H1 (cell line): ENCODE measurements around the gene XDH. TPM values are rescaled to one million over a fixed set of nuclear protein-coding genes. Genes with fewer than 3 reads are reported as not detected.
A peak's percentile ranks its signal among the peaks of the same experiment; 100 is the strongest.

Experiments used
- CTCF ChIA-PET: fragments of 300-600 bp; sonication (Branson Sonifier 250); formaldehyde crosslinking; loops from one replicate; lab custom pipeline; 2021; ENCODE audit not compliant: partially characterized antibody; lab: Charles Lee
- POLR2A ChIA-PET: fragments of 300-600 bp; sonication (Branson Sonifier 250); formaldehyde crosslinking; loops from one replicate; lab custom pipeline; 2021; ENCODE audit warnings: inconsistent platforms; ENCODE audit not compliant: partially characterized antibody; lab: Charles Lee
- DNase-seq, 2 experiments: peaks; one replicate each; pipeline versions ENCODE4 v3.0.0 to v3.0.0-alpha.2; 2010 to 2022; ENCODE audit warnings: low spot score in 2 of 2, low read depth in 1 of 2, mixed read lengths in 1 of 2
- FAIRE-seq: peaks from 2 replicates; lab custom pipeline; 2011; peaks lifted over from hg19 to GRCh38; lab: Jason Lieb, UNC
- H2AFZ ChIP-seq: 2 replicates; pipeline ENCODE4 v1.8.1; 2012; ENCODE audit warnings: low read length, inconsistent platforms
- H2AK5ac ChIP-seq: 2 replicates; pipeline ENCODE4 v1.6.1; 2013; ENCODE audit warnings: low read depth, low read length
- H2BK120ac ChIP-seq: replicated peaks from 2 replicates; pipeline ENCODE3; 2013; ENCODE audit warnings: low read depth, low read length, inconsistent platforms
- H2BK12ac ChIP-seq: 2 replicates; pipeline ENCODE4 v1.6.1; 2013; ENCODE audit warnings: low read depth, low read length
- H2BK15ac ChIP-seq: 2 replicates; pipeline ENCODE4 v1.6.1; 2013; ENCODE audit warnings: low read length
- H2BK20ac ChIP-seq: 2 replicates; pipeline ENCODE4 v1.6.1; 2013; ENCODE audit warnings: low read length
- H2BK5ac ChIP-seq: 2 replicates; pipeline ENCODE4 v1.6.1; 2013; ENCODE audit warnings: low read depth, low read length
- H3K14ac ChIP-seq: 2 replicates; pipeline ENCODE4 v1.6.1; 2013; ENCODE audit warnings: inconsistent platforms; ENCODE audit not compliant: insufficient read length
- H3K18ac ChIP-seq: 2 replicates; pipeline ENCODE4 v1.6.1; 2013; ENCODE audit warnings: low read length; ENCODE audit errors: extremely low read depth
- H3K23ac ChIP-seq: 2 replicates; pipeline ENCODE4 v1.6.1; 2013; ENCODE audit warnings: inconsistent platforms; ENCODE audit not compliant: insufficient read length
- H3K23me2 ChIP-seq: 2 replicates; pipeline ENCODE4 v1.6.1; 2013; ENCODE audit warnings: low read depth, low read length
- H3K27ac ChIP-seq: 2 replicates; pipeline ENCODE4 v1.6.1; 2011; ENCODE audit warnings: low read depth, low read length, inconsistent platforms
- H3K27me3 ChIP-seq, 4 experiments: replicated peaks in 1 of 4; 1 replicate in 1 of 4; 2 replicates in 3 of 4; pipeline versions ENCODE4 v1.6.1 to v1.8.1; 2011 to 2013; ENCODE audit warnings: low read length in 3 of 4, mild to moderate bottlenecking in 3 of 4, inconsistent platforms in 2 of 4, mixed read lengths in 2 of 4, moderate library complexity in 1 of 4; ENCODE audit not compliant: control insufficient read depth in 3 of 4, insufficient read depth in 3 of 4; ENCODE audit errors: extremely low read depth in 1 of 4
- H3K36me3 ChIP-seq, 4 experiments: 2 replicates each; pipeline versions ENCODE4 v1.6.1 to v1.8.1; 2011 to 2013; ENCODE audit warnings: mild to moderate bottlenecking in 4 of 4, low read length in 3 of 4, moderate library complexity in 2 of 4, control low read depth in 1 of 4, inconsistent platforms in 1 of 4; ENCODE audit not compliant: insufficient read depth in 4 of 4, control insufficient read depth in 2 of 4
- H3K4ac ChIP-seq: replicated peaks from 2 replicates; pipeline ENCODE3; 2013; ENCODE audit warnings: low read length, low read depth, mixed read lengths, inconsistent platforms; ENCODE audit not compliant: insufficient read length
- H3K4me1 ChIP-seq, 4 experiments: replicated peaks in 1 of 4; 1 replicate in 1 of 4; 2 replicates in 3 of 4; pipeline versions ENCODE4 v1.6.1 to v1.8.1; 2011 to 2013; ENCODE audit warnings: low read length in 3 of 4, inconsistent platforms in 2 of 4, mixed read lengths in 1 of 4; ENCODE audit not compliant: insufficient read depth in 4 of 4, control insufficient read depth in 3 of 4
- H3K4me2 ChIP-seq, 2 experiments: 2 replicates each; pipeline versions ENCODE4 v1.6.1 to v1.8.1; 2011 to 2013; ENCODE audit warnings: low read depth in 2 of 2, low read length in 2 of 2, control low read depth in 1 of 2, inconsistent platforms in 1 of 2, mild to moderate bottlenecking in 1 of 2; ENCODE audit not compliant: insufficient read depth in 1 of 2
- H3K4me3 ChIP-seq, 4 experiments: fragments of 200-600, 300-600 bp in 1 of 4; sonication (generic), shearing (Covaris generic), sonication (Bioruptor Twin) in 1 of 4; 2 replicates each; pipeline versions ENCODE4 v1.5.1 to v1.8.1; 2011 to 2016; ENCODE audit warnings: low read length in 4 of 4, low read depth in 3 of 4, control low read depth in 2 of 4, inconsistent platforms in 2 of 4, mild to moderate bottlenecking in 2 of 4, mixed read lengths in 1 of 4, moderate library complexity in 1 of 4; ENCODE audit not compliant: insufficient read depth in 2 of 4; ENCODE audit errors: extremely low read depth in 1 of 4
- H3K56ac ChIP-seq: replicated peaks from 2 replicates; pipeline ENCODE3; 2013; ENCODE audit warnings: low read depth, mild to moderate bottlenecking, mixed read lengths, low read length, inconsistent platforms; ENCODE audit not compliant: insufficient read length
- H3K79me1 ChIP-seq: 2 replicates; pipeline ENCODE4 v1.6.1; 2013; ENCODE audit warnings: low read depth, low read length, control low read depth
- H3K79me2 ChIP-seq, 2 experiments: 2 replicates each; pipeline versions ENCODE4 v1.6.1 to v1.8.1; 2012 to 2013; ENCODE audit warnings: low read length in 2 of 2, mild to moderate bottlenecking in 2 of 2, inconsistent platforms in 1 of 2; ENCODE audit not compliant: insufficient read depth in 2 of 2, control insufficient read depth in 1 of 2
- H3K9ac ChIP-seq, 4 experiments: replicated peaks in 1 of 4; 1 replicate in 1 of 4; 2 replicates in 3 of 4; pipeline versions ENCODE4 v1.6.1 to v1.8.1; 2011 to 2013; ENCODE audit warnings: low read depth in 3 of 4, low read length in 3 of 4, control low read depth in 2 of 4, mild to moderate bottlenecking in 2 of 4, moderate library complexity in 2 of 4, inconsistent platforms in 1 of 4; ENCODE audit errors: extremely low read depth in 1 of 4
- H3K9me3 ChIP-seq, 2 experiments: 2 replicates each; pipeline versions ENCODE4 v1.6.1 to v1.8.1; 2012 to 2013; ENCODE audit warnings: mild to moderate bottlenecking in 2 of 2, moderate library complexity in 2 of 2, control low read depth in 1 of 2, inconsistent platforms in 1 of 2, low read depth in 1 of 2, low read length in 1 of 2, mixed read lengths in 1 of 2; ENCODE audit not compliant: insufficient read depth in 2 of 2
- H4K20me1 ChIP-seq, 2 experiments: replicated peaks in 1 of 2; 2 replicates each; pipeline versions ENCODE3 to v1.8.1; 2011 to 2013; ENCODE audit warnings: inconsistent platforms in 2 of 2, low read length in 2 of 2, mild to moderate bottlenecking in 1 of 2; ENCODE audit not compliant: insufficient read depth in 2 of 2, control insufficient read depth in 1 of 2
- H4K5ac ChIP-seq: 2 replicates; pipeline ENCODE4 v1.6.1; 2013; ENCODE audit warnings: low read length, low read depth, mixed read lengths, inconsistent platforms; ENCODE audit not compliant: insufficient read length
- H4K8ac ChIP-seq: 2 replicates; pipeline ENCODE4 v1.8.0; 2013; ENCODE audit warnings: mild to moderate bottlenecking, moderate library complexity, low read length, inconsistent platforms; ENCODE audit not compliant: insufficient read depth; ENCODE audit errors: extremely low read depth
- H4K91ac ChIP-seq: replicated peaks from 2 replicates; pipeline ENCODE3; 2013; ENCODE audit warnings: low read length, mixed read lengths, inconsistent platforms; ENCODE audit not compliant: insufficient read length
- CHD2 ChIP-seq: IDR thresholded peaks from 2 replicates; pipeline ENCODE4 v1.6.1; 2012; ENCODE audit warnings: low read length, improper control_type of control experiment
- RAD21 ChIP-seq, 2 experiments: IDR thresholded peaks in 1 of 2; conservative IDR thresholded peaks in 1 of 2; 2 replicates each; pipeline ENCODE4 v1.6.1; 2011; ENCODE audit warnings: low read depth in 2 of 2, low read length in 2 of 2, improper control_type of control experiment in 1 of 2, inconsistent platforms in 1 of 2, mild to moderate bottlenecking in 1 of 2, moderate library complexity in 1 of 2
- WGBS, 2 experiments: shearing (Covaris generic) in 1 of 2; methylation state at CpG; one replicate each; pipeline versions ENCODE4 v1.1.6 to v1.1.7; 2013 to 2015; ENCODE audit warnings: low lambda C conversion rate in 2 of 2, mixed read lengths in 2 of 2, inconsistent platforms in 1 of 2, low coverage in 1 of 2, missing lambda C conversion rate in 1 of 2; ENCODE audit not compliant: insufficient replicate concordance in 2 of 2, insufficient coverage in 1 of 2, insufficient read length in 1 of 2; ENCODE audit errors: extremely low coverage in 1 of 2, missing lambda C conversion rate in 1 of 2; 5-methylcytosine and 5-hydroxymethylcytosine counted together
- polyA plus RNA-seq, 7 experiments: library from polyadenylated mRNA; depleted of rRNA in 3 of 7; stranded (reverse) in 5 of 7; unstranded in 2 of 7; fragments of >200 nt in 5 of 7; fragments of 200-250 nt in 2 of 7; gene quantifications; 1 replicate in 5 of 7; 2 replicates in 1 of 7; 4 replicates in 1 of 7; pipeline versions ENCODE4 v1.2.1 to v1.2.3, GENCODE V29; 2011 to 2013; ENCODE audit warnings: missing spikeins in 2 of 7, mixed read lengths in 2 of 7
- total RNA-seq: library from RNA; stranded (reverse); fragmentation: NEBNext Ultra II Directional; extraction: Animal tissue kit (Norgen Biotek cat#: 25700); gene quantifications from 2 replicates; pipeline ENCODE4 v1.2.1, GENCODE V29; 2021
- TF ChIP-seq, protein P1 (sequence below), 3 experiments: IDR thresholded peaks; 1 replicate in 2 of 3; 2 replicates in 1 of 3; pipeline versions ENCODE4 v1.5.1 to v1.6.1; 2011; ENCODE audit warnings: low read length in 3 of 3, mild to moderate bottlenecking in 3 of 3, inconsistent platforms in 2 of 3, low read depth in 1 of 3, moderate library complexity in 1 of 3; ENCODE audit not compliant: insufficient read depth in 1 of 3; ENCODE audit errors: control extremely low read depth in 1 of 3

XDH gene
- total and polyA plus RNA-seq, 2 of the 8 experiments (the other 6 are each of a cell fraction or from before 2014, with no cell fraction given): 0.68 to 1.2 TPM

DNA sequence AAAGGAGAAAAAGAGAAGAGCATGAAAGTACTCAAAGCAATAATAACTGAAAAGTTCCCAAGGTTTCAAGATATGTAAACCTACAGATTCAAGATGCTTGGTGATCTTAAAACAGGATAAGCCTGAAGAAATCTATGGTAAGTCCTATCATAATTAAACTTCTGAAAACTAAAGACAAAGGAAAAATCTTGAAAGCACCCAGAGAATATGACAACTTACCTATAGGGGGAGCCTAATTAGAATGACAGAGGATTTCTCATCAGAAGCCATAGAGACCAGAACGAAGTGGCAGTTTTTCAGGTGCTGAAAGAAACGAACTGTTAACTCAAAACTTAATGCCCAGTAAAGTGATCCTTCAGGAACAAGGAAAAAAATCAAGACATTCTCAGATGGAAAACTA, 59.7 kb downstream of the XDH start:
- WGBS, 2 experiments: 52% methylated on average over 2 of the region's 2 CpGs; no CpG with 5 or more reads in 1 of the 2 experiments
- no peak overlapping the region for H3K9ac ChIP-seq
- DNase-seq (no peak), FAIRE-seq (no peak)
- no peak overlapping the region for H3K18ac ChIP-seq
- no peak overlapping the region for H4K91ac ChIP-seq
- no peaks in the 10 kb centered on the region for H3K36me3 ChIP-seq
- no peak overlapping the region for H2BK15ac ChIP-seq
- H2BK20ac ChIP-seq: no peak overlapping the region
- H3K23me2 ChIP-seq: no peaks in the 10 kb centered on the region
- no peak overlapping the region for H2AFZ ChIP-seq
- H3K14ac ChIP-seq: no peak overlapping the region
- H3K79me1 ChIP-seq: no peaks in the 10 kb centered on the region
- H4K8ac ChIP-seq: no peak overlapping the region
- no peak overlapping the region for H2AK5ac ChIP-seq
- ChIA-PET POLR2A (interaction anchor here (1.0 kb wide), 1 partner anchor 47 kb away, joined by 3 read pairs; no protein-coding TSS in a partner anchor), CTCF (interaction anchor here (0.6 to 2.4 kb wide), 8 partner anchors 12 to 415 kb away, joined by 3 to 18 read pairs (median 3); no protein-coding TSS in a partner anchor)
- H3K4me1 ChIP-seq: no peaks in the 10 kb centered on the region
- H3K4me3 ChIP-seq: no peak overlapping the region
- H2BK5ac ChIP-seq: no peak overlapping the region
- TF ChIP-seq CHD2: no peak
- TF ChIP-seq, protein P1, sequence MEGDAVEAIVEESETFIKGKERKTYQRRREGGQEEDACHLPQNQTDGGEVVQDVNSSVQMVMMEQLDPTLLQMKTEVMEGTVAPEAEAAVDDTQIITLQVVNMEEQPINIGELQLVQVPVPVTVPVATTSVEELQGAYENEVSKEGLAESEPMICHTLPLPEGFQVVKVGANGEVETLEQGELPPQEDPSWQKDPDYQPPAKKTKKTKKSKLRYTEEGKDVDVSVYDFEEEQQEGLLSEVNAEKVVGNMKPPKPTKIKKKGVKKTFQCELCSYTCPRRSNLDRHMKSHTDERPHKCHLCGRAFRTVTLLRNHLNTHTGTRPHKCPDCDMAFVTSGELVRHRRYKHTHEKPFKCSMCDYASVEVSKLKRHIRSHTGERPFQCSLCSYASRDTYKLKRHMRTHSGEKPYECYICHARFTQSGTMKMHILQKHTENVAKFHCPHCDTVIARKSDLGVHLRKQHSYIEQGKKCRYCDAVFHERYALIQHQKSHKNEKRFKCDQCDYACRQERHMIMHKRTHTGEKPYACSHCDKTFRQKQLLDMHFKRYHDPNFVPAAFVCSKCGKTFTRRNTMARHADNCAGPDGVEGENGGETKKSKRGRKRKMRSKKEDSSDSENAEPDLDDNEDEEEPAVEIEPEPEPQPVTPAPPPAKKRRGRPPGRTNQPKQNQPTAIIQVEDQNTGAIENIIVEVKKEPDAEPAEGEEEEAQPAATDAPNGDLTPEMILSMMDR (IDR thresholded peaks at IDR 0.05; ENCODE audit: control extremely low read depth in 1 of 3, insufficient read depth in 1 of 3, low read depth in 1 of 3, low read length in 3 of 3): peak in 1 of 3 experiments; percentile 23; a peak in 2 of 4 replicates
- peak in 1 of 2 experiments; percentile 21; a peak in 2 of 4 replicates for TF ChIP-seq RAD21 (IDR thresholded peaks at IDR 0.05 in 1 of 2, conservative IDR thresholded peaks at IDR 0.05 in 1 of 2; ENCODE audit: low read depth in 2 of 2, low read length in 2 of 2)
- no peak overlapping the region for H2BK12ac ChIP-seq
- H3K9me3 ChIP-seq: peaks cover 0 to 4% of the 10 kb centered on the region in 2 experiments; a peak in 1 of 4 replicates
- no peaks in the 10 kb centered on the region for H3K27me3 ChIP-seq
- no peak overlapping the region for H2BK120ac ChIP-seq
- H3K4ac ChIP-seq: no peak overlapping the region
- no peak overlapping the region for H3K23ac ChIP-seq
- H4K5ac ChIP-seq: no peak overlapping the region
- H3K79me2 ChIP-seq: no peaks in the 10 kb centered on the region
- no peak overlapping the region for H3K4me2 ChIP-seq
- H4K20me1 ChIP-seq: no peaks in the 10 kb centered on the region
- no peak overlapping the region for H3K27ac ChIP-seq
- no peak overlapping the region for H3K56ac ChIP-seq
